ENCODE data around the gene FBXO44.

FBXO44 gene

DNA sequence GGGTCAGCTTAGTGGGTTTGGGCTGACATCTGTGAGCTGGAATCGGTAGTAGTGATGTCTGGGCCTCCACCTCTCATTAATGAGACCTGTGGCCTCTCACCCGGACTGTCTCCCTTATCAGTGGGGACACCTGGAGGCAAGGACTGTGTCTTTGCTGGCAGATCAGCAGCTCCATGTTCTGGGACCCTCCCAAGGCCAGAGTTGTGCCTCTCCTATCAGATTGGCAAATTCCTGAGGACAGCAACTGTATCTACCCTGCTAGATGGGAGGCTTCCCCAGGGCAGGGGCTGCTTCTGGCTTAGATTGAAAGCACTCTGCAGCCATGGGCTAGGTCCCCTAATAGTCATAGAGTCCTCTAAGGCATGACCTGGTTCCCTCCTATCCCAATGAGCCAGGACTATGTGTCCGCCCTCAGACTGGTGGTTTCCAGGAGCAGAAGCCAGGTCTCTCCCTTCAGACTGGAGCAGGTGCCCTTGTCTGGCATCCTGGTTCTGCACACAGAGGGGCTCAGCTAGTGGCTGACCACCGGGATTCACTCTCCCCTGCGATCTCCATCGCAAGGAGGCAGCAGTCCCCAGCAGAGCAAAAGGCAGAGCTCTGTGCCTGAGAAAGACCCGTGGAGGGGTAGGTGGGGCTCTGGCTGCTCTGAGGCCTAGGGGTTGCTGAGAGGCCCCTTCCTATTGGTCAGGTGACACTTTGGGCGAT, 42.7 kb downstream of the FBXO44 start:
- H3K9ac ChIP-seq (ENCODE audit: low read depth, low read length) = no peak overlapping the region
- H3K9me3 ChIP-seq (ENCODE audit: control insufficient read depth, insufficient read depth, low read length) = no peaks in the 10 kb centered on the region
- peaks cover 30% of the 10 kb centered on the region; the same call in 1 of the 2 replicates for H3K4me1 ChIP-seq (ENCODE audit: insufficient read depth, low read length)
- no peaks in the 10 kb centered on the region for H3K36me3 ChIP-seq (ENCODE audit: insufficient read depth, low read length)

DNA sequence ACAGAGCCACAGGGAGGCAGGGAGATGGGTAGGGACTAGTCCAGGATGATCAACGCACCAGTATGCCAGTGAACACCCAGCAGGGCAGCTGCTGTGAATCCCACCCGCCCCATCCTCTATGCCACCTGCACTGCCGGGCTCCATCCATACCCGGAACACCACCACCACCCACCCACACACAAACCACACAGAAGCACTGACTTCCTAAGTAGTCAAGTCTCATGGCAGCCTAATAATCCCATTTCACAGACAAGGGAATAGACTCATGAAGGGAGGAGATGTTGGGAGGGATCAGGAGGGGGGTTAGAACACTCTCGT, 43.2 kb downstream of the FBXO44 start:
- H3K9ac ChIP-seq (ENCODE audit: low read depth, low read length) = no peak overlapping the region
- no peaks in the 10 kb centered on the region for H3K9me3 ChIP-seq (ENCODE audit: control insufficient read depth, insufficient read depth, low read length)
- no peaks in the 10 kb centered on the region for H3K36me3 ChIP-seq (ENCODE audit: insufficient read depth, low read length)
- peaks cover 30% of the 10 kb centered on the region; the same call in 1 of the 2 replicates for H3K4me1 ChIP-seq (ENCODE audit: insufficient read depth, low read length)

DNA sequence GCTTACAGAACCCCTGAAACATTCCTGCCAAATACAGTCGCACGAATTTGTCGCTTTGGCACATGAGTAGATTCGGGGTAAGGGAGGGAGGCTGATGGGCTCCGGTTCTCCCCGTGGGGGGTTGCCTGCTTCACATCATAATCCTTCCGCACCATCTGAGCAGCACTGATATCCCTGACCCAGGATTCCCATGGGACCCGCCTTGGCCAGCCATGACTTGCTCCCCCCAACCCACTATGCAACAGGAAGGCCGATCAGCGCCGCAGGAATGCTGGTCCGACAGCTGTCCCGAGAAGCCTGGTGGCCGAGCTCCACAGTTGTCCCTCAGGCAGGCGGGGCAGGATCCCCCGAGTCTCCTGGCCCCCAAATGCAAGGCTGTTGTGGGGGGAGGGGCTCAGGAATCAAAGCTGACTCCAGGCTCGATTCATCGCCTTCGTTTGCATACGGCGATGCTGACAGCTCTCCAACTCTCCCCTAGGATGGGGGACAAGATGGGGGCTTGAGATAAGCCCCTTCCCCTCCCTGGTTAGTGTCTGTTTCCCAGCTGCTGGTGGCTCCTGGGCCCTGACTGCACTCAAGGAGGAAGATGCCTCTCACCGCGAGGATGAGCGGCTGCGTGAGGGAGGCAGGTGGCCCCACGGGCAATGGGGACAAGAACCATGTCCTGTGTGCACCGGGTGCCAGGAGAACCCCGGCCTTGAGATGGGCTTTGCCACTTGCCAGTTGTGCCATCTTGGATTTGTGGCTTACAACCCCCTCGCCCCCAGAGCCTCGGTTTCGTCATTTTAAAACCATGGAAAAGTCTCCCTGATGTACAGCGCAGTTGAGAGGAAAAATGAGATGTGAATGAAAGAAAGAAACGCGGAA, 46.2 kb downstream of the FBXO44 start:
- peak overlapping the region; percentile 3; the same call in 1 of the 2 replicates for H3K9ac ChIP-seq (ENCODE audit: low read depth, low read length)

DNA sequence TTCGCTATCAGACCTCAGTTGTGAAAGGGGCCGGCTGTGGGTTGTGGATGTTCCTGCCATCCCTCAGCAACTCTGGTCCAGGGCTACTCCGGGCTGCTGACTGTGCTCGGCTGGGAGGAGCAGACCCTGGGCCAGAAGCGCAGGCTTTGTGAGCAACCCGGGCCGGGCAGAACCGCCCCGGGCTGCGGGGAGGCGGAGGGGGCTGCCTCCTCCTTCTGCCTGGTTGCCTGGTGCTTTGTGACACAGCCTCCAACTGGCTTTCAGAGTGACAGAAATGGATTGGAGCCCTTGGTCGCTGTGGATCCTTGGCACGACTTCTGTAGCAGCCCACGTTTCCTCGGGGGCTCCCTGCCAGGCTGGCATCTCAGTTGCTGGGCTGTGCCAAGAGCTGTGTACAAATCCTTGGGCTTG, 46.9 kb downstream of the FBXO44 start:
- no peaks in the 10 kb centered on the region for H3K36me3 ChIP-seq (ENCODE audit: insufficient read depth, low read length)
- H3K4me1 ChIP-seq (ENCODE audit: insufficient read depth, low read length) = peaks cover 44% of the 10 kb centered on the region
- H3K9me3 ChIP-seq (ENCODE audit: control insufficient read depth, insufficient read depth, low read length) = no peaks in the 10 kb centered on the region
- no peak overlapping the region; the same call in 1 of the 2 replicates for H3K9ac ChIP-seq (ENCODE audit: low read depth, low read length)

More for the DNA sequence above, 46.2 kb downstream of the FBXO44 start:
- peaks cover 44% of the 10 kb centered on the region for H3K4me1 ChIP-seq (ENCODE audit: insufficient read depth, low read length)
- no peaks in the 10 kb centered on the region for H3K9me3 ChIP-seq (ENCODE audit: control insufficient read depth, insufficient read depth, low read length)
- H3K36me3 ChIP-seq (ENCODE audit: insufficient read depth, low read length) = no peaks in the 10 kb centered on the region

DNA sequence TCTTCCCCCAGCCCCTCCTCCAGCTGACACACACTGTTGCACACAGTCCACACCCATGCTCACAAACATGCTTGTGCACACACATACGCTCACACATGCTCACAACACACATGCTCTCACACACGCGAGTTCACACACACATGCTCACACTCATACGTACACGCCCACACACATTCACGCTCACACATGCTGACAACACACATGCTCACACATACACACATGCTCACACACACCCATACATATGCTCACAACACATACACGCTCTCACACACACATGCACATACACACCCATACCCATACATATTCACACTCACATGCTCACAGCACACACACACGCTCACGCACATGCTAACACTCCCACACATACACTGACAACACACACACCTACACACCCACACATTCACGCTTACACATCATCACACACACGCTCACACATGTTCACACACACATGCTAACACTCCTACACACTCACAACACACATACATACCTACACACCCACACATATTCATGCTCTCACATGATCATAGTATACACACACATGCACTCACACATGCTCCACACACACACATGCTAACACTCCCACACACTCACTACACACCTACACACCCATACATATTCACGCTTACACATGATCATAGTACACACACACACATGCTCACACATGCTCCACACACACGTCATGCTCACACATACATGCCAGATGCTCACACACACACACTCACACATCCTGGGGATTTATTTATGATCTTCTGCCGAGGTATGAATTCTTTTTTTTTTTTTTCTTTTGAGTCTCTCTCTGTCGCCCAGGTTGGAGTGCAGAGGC, 47.5 kb downstream of the FBXO44 start:
- no peak overlapping the region for H3K9ac ChIP-seq (ENCODE audit: low read depth, low read length)
- peaks cover 45% of the 10 kb centered on the region for H3K4me1 ChIP-seq (ENCODE audit: insufficient read depth, low read length)
- H3K9me3 ChIP-seq (ENCODE audit: control insufficient read depth, insufficient read depth, low read length) = no peaks in the 10 kb centered on the region
- no peaks in the 10 kb centered on the region for H3K36me3 ChIP-seq (ENCODE audit: insufficient read depth, low read length)

DNA sequence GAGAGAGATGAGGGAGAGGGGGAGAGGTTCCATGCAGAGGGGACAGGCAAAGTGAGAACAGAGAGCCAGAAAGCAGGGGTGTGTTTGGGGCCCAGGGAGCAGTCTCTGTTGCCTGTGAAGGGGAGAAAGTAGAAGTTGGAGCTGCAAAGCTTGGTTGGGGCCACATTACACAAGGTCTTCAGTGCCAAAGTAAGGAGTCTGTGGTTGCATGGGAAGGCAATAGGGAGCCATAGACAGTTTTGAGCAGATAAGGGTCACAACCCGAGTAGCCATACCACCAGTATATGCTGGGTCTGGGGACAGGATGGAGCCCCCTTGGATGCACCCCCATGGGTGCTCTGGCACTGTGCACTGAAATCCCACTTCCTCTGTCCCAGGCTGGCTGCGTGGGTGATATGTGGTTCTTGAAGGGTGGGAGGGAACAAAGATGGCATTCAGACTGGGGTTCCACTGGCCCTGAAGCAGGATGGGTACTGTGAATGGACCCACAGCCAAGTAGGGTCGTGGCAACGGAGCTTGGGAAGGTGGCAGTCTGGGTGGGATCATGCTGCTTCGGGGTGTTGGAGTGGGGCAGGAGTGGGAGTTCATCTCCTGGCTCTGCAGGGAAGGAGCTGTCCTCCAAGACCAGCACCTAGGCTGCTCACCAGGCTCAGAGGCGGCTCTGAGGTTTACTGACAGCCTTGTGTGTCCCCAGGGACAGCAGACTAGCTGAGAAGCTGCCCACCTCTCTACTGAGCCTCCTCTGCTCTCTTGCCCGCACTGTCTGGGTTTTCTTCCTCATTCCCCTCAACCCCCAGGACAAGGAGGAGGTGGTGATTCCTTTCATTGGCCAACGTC, 48.9 kb downstream of the FBXO44 start:
- no peaks in the 10 kb centered on the region for H3K9me3 ChIP-seq (ENCODE audit: control insufficient read depth, insufficient read depth, low read length)
- peaks cover 53% of the 10 kb centered on the region for H3K4me1 ChIP-seq (ENCODE audit: insufficient read depth, low read length)
- H3K36me3 ChIP-seq (ENCODE audit: insufficient read depth, low read length) = no peaks in the 10 kb centered on the region
- H3K9ac ChIP-seq (ENCODE audit: low read depth, low read length) = no peak overlapping the region

DNA sequence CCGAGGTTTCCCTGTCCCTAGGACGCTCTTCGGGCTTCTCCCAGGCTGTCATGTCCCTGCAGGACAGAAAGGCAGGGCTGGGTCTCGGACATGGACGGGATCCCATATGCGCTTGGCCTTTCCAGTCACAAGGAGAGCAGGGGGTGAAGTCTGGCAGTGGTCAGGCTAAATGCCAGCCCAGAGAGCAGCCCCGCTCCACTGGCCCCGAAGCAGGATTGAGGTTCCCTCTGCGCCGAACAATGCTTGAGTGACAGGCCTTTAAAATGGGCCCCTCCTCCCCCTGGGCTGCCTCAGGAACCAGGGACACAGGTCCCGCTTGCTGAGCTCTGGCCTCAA, 49.5 kb downstream of the FBXO44 start:
- Histone ChIP-seq H3K4me1 (ENCODE audit: insufficient read depth, low read length) (peaks cover 53% of the 10 kb centered on the region), H3K9me3 (ENCODE audit: control insufficient read depth, insufficient read depth, low read length) (no peaks in the 10 kb centered on the region), H3K9ac (ENCODE audit: low read depth, low read length) (no peak overlapping the region), H3K36me3 (ENCODE audit: insufficient read depth, low read length) (no peaks in the 10 kb centered on the region)

DNA sequence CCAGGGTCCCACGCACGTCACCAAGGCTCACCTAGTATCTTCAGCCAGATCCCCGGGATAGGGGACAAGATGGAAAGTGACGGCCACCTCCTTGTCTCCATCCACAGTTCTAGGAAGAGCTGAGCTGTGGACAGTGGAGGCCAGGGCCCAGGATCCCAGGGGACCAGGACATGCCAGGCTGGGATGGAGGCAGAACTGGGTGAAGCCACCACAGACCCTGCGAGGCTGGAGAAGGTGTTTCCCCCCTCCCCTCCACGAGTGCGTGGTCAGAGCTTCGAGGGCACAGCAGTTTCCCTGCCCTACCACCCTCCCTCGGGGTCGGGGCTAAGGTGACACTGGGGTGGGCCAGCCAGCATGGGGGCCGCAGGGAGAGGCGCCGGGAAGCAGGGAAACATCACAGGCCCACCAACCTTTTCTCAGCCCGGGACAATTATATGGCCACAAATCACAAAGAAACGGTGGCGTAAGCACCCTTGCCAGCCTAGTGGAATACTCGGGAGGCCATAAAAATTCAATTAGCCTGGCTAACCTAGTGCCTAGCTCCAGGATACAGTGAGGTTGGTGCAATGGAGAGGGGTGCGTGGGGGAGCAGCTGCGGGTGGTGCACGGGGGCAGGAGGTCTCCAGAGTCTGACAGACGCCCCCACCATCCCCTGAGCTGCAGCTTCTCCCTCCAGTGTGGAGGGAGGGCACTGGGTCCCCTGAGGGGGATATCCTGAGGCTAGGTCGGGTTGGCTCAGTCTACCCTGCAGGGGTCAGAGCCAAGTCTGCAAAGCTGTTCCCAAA, 50.2 kb downstream of the FBXO44 start:
- Histone ChIP-seq H3K4me1 (ENCODE audit: insufficient read depth, low read length) (peaks cover 53% of the 10 kb centered on the region), H3K36me3 (ENCODE audit: insufficient read depth, low read length) (no peaks in the 10 kb centered on the region), H3K9ac (ENCODE audit: low read depth, low read length) (no peak overlapping the region), H3K9me3 (ENCODE audit: control insufficient read depth, insufficient read depth, low read length) (no peaks in the 10 kb centered on the region)

DNA sequence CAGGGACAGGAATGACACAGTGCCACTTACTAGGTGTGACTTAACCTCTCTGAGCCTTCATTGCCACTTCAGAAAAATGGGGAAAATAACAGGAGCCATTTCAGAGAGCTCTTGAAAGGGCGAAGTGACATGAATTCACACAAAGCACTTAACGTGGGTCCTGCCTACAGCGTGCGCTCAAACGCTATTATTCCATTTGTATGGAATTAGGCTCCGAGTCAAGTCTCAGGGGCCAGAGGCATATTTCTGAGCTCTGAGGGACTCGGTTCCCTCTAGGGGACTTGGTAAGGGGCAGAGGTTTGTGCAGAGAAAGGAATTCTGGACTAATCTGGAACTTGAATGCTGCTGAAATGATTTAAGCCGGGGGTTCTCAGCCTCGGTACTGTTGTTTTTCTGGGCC, 50.9 kb downstream of the FBXO44 start:
- no peaks in the 10 kb centered on the region for H3K9me3 ChIP-seq (ENCODE audit: control insufficient read depth, insufficient read depth, low read length)
- H3K4me1 ChIP-seq (ENCODE audit: insufficient read depth, low read length) = peaks cover 48% of the 10 kb centered on the region
- no peaks in the 10 kb centered on the region for H3K36me3 ChIP-seq (ENCODE audit: insufficient read depth, low read length)
- no peak overlapping the region for H3K9ac ChIP-seq (ENCODE audit: low read depth, low read length)

DNA sequence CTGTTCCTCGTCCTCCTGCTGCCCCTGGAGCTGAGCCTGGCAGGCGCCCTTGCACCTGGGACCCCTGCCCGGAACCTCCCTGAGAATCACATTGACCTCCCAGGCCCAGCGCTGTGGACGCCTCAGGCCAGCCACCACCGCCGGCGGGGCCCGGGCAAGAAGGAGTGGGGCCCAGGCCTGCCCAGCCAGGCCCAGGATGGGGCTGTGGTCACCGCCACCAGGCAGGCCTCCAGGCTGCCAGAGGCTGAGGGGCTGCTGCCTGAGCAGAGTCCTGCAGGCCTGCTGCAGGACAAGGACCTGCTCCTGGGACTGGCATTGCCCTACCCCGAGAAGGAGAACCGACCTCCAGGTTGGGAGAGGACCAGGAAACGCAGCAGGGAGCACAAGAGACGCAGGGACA, 51.6 kb downstream of the FBXO44 start:
- Histone ChIP-seq H3K9me3 (ENCODE audit: control insufficient read depth, insufficient read depth, low read length) (no peaks in the 10 kb centered on the region), H3K9ac (ENCODE audit: low read depth, low read length) (no peak overlapping the region), H3K36me3 (ENCODE audit: insufficient read depth, low read length) (no peaks in the 10 kb centered on the region), H3K4me1 (ENCODE audit: insufficient read depth, low read length) (peaks cover 41% of the 10 kb centered on the region)

DNA sequence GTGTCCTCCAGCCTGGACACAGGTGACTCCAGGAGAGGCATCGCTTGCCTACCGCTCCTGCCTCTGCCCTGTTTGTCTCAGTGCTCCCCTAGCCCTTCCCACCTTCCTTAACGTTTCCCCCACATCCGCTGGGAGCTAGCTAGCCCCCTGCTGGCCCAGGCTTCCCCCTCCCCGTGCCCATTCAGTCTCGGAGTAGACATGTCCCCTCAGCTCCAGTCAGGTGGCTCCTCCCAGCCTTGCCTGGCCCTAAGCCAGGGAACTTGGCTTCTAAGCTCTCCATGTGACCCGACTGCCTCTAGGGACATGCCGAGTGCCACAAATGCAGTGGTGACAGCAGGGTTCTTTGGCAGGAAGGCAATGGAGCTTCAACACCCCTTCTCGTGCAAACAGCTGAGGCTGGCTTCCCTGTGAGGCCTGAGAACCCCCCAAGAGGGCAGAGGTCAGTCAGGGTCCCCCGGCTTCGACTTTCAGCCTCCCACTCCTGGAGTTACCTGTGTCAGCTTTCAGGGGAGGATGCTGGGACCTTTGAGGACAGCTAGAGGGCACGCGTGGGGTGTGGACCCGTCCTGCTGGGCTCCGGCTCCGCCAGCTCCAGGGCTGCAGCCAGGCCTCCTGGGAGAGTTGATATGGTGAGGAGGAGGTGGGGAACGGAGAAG, 53.1 kb downstream of the FBXO44 start:
- Histone ChIP-seq H3K9me3 (ENCODE audit: control insufficient read depth, insufficient read depth, low read length) (no peaks in the 10 kb centered on the region), H3K9ac (ENCODE audit: low read depth, low read length) (no peak overlapping the region), H3K4me1 (ENCODE audit: insufficient read depth, low read length) (peaks cover 33% of the 10 kb centered on the region), H3K36me3 (ENCODE audit: insufficient read depth, low read length) (no peaks in the 10 kb centered on the region)

DNA sequence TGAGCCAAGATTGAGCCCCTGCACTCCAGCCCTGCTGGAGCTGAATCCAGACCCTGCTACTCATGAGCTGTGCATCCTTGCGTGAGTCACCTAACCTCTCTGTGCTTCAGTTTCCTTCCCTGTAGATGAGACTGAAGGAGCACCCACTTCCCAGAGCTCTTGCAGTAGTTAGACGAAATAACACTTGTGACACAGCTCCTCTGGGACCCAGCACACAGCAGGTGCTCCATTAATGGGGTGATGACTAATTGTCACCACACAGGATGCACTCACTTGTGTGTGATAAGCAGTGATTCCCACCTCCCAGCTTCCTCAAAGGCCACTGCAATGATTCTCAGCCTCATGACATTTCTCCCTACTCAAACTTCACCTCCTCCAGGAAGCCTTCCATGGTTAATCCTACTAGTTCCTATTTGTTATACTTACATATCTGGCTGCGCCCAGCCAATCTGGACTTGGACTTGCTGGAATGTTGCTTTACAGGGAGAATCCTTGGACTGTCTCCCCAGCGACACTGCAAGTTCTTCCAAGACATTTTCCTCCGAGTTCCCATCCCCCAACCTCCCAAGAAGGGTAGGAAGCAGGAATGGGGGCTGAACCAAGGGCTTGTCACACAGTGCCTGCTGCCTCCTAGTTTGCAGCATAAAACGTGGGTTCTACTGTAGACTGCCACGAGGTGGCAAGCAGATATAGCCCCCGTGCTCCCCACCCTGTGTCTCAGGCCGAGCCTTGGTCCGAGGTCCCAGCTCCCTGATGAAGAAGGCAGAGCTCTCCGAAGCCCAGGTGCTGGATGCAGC, 54.1 kb downstream of the FBXO44 start:
- H3K36me3 ChIP-seq (ENCODE audit: insufficient read depth, low read length) = no peaks in the 10 kb centered on the region
- peaks cover 30% of the 10 kb centered on the region for H3K4me1 ChIP-seq (ENCODE audit: insufficient read depth, low read length)
- H3K9ac ChIP-seq (ENCODE audit: low read depth, low read length) = no peak overlapping the region
- no peaks in the 10 kb centered on the region for H3K9me3 ChIP-seq (ENCODE audit: control insufficient read depth, insufficient read depth, low read length)
